HCT116 (cell line): Measurements from ENCODE around the gene CLCA4.

Experiments used
- EZH2 ChIP-seq: fragments of 200-600 bp; sonication (generic); IDR thresholded peaks from 2 replicates; pipeline ENCODE4 v1.6.1; 2017; ENCODE audit warnings: antibody characterized with exemption, mixed run types
- POLR2A ChIP-seq: IDR thresholded peaks from 2 replicates; pipeline ENCODE4 v1.7.0; 2011; ENCODE audit warnings: borderline replicate concordance; ENCODE audit not compliant: insufficient read depth, insufficient read length; ENCODE audit errors: extremely low read depth
- RAD21 ChIP-seq: IDR thresholded peaks from 2 replicates; pipeline ENCODE4 v1.6.1; 2012; ENCODE audit warnings: low read depth, mild to moderate bottlenecking
- ZNF274 ChIP-seq: fragments of 200-500 bp; sonication (Bioruptor generic); IDR thresholded peaks from 2 replicates; pipeline ENCODE4 v1.6.1; 2014; ENCODE audit warnings: mild to moderate bottlenecking, low read depth, low read length, inconsistent platforms
- TF ChIP-seq, protein P1 (sequence below), 3 experiments: fragments of 200-600 bp in 1 of 3; sonication (generic) in 1 of 3; IDR thresholded peaks in 2 of 3; conservative IDR thresholded peaks in 1 of 3; 2 replicates each; pipeline ENCODE4 v1.5.1; 2012 to 2017; ENCODE audit warnings: low read depth in 2 of 3, low read length in 2 of 3, antibody characterized with exemption in 1 of 3, borderline replicate concordance in 1 of 3, control low read depth in 1 of 3, mild to moderate bottlenecking in 1 of 3, mixed read lengths in 1 of 3, mixed run types in 1 of 3, moderate library complexity in 1 of 3; ENCODE audit not compliant: insufficient read depth in 1 of 3
- TF ChIP-seq, protein P2 (sequence below): IDR thresholded peaks from 2 replicates; pipeline ENCODE4 v1.6.1; 2012; ENCODE audit warnings: low read depth

DNA sequence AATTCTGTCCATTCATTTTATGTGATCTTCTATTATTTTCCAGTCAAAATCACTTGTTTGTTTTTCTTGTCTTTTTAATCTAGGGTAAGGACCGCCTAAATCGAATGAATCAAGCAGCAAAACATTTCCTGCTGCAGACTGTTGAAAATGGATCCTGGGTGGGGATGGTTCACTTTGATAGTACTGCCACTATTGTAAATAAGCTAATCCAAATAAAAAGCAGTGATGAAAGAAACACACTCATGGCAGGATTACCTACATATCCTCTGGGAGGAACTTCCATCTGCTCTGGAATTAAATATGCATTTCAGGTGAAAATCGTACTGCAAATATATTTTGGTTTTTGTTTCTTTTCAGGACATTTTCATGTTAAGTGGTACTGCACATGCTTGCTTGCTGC, 20.5 kb downstream of the CLCA4 start:
- TF ChIP-seq ZNF274 (no peak), EZH2 (no peak), POLR2A (no peak), RAD21 (no peak)
- TF ChIP-seq, protein P1, sequence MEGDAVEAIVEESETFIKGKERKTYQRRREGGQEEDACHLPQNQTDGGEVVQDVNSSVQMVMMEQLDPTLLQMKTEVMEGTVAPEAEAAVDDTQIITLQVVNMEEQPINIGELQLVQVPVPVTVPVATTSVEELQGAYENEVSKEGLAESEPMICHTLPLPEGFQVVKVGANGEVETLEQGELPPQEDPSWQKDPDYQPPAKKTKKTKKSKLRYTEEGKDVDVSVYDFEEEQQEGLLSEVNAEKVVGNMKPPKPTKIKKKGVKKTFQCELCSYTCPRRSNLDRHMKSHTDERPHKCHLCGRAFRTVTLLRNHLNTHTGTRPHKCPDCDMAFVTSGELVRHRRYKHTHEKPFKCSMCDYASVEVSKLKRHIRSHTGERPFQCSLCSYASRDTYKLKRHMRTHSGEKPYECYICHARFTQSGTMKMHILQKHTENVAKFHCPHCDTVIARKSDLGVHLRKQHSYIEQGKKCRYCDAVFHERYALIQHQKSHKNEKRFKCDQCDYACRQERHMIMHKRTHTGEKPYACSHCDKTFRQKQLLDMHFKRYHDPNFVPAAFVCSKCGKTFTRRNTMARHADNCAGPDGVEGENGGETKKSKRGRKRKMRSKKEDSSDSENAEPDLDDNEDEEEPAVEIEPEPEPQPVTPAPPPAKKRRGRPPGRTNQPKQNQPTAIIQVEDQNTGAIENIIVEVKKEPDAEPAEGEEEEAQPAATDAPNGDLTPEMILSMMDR (IDR thresholded peaks at IDR 0.05 in 2 of 3, conservative IDR thresholded peaks at IDR 0.05 in 1 of 3; ENCODE audit: borderline replicate concordance in 1 of 3, insufficient read depth in 1 of 3, low read depth in 2 of 3, low read length in 2 of 3): no peak
- TF ChIP-seq, protein P2, sequence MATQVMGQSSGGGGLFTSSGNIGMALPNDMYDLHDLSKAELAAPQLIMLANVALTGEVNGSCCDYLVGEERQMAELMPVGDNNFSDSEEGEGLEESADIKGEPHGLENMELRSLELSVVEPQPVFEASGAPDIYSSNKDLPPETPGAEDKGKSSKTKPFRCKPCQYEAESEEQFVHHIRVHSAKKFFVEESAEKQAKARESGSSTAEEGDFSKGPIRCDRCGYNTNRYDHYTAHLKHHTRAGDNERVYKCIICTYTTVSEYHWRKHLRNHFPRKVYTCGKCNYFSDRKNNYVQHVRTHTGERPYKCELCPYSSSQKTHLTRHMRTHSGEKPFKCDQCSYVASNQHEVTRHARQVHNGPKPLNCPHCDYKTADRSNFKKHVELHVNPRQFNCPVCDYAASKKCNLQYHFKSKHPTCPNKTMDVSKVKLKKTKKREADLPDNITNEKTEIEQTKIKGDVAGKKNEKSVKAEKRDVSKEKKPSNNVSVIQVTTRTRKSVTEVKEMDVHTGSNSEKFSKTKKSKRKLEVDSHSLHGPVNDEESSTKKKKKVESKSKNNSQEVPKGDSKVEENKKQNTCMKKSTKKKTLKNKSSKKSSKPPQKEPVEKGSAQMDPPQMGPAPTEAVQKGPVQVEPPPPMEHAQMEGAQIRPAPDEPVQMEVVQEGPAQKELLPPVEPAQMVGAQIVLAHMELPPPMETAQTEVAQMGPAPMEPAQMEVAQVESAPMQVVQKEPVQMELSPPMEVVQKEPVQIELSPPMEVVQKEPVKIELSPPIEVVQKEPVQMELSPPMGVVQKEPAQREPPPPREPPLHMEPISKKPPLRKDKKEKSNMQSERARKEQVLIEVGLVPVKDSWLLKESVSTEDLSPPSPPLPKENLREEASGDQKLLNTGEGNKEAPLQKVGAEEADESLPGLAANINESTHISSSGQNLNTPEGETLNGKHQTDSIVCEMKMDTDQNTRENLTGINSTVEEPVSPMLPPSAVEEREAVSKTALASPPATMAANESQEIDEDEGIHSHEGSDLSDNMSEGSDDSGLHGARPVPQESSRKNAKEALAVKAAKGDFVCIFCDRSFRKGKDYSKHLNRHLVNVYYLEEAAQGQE: no peak
